Effector CD4-positive, alpha-beta T cell (primary cell): ENCODE results near the gene KIAA0513.
A peak's percentile ranks its signal among the peaks of the same experiment; 100 is the strongest.

Source experiments
- DNase-seq: peaks from one replicate; pipeline ENCODE4 v3.0.0-alpha.2; 2020

KIAA0513 gene

GRCh38 chr16:85005285-85006069, 22.1 kb upstream of the KIAA0513 start:
- no peak for DNase-seq

GRCh38 chr16:85006639-85007038, 21.0 kb upstream of the KIAA0513 start:
- DNase-seq: no peak

GRCh38 chr16:85007496-85008214, 19.9 kb upstream of the KIAA0513 start:
- DNase-seq: no peak

- no peak for DNase-seq
These were observed 19.3 kb upstream of the KIAA0513 start for GRCh38 chr16:85008271-85008670.

- no peak for DNase-seq
These were observed 17.1 kb upstream of the KIAA0513 start for GRCh38 chr16:85010446-85010930.

GRCh38 chr16:85010931-85011845, 16.4 kb upstream of the KIAA0513 start, which contains the start of gene ZDHHC7:
Gene ZDHHC7, minus strand, starts transcription at chr16:85011535. Its CDS starts 20,917 bp downstream, at chr16:84990618.
- DNase-seq: peak; percentile 82

- no peak for DNase-seq
These were observed 15.7 kb upstream of the KIAA0513 start for GRCh38 chr16:85011846-85012284.

- DNase-seq: no peak
These were observed 13.3 kb upstream of the KIAA0513 start for GRCh38 chr16:85014311-85014710.

- no peak for DNase-seq
These were observed 12.0 kb upstream of the KIAA0513 start for GRCh38 chr16:85015481-85016187.

GRCh38 chr16:85017151-85017550, 10.4 kb upstream of the KIAA0513 start:
- DNase-seq: no peak

- no peak for DNase-seq
These were observed 10.0 kb upstream of the KIAA0513 start for GRCh38 chr16:85017633-85018032.

GRCh38 chr16:85018529-85019236, 8.9 kb upstream of the KIAA0513 start:
- no peak for DNase-seq

- no peak for DNase-seq
These were observed 7.8 kb upstream of the KIAA0513 start for GRCh38 chr16:85019659-85020245.

- no peak for DNase-seq
These were observed 1.6 kb upstream of the KIAA0513 start for GRCh38 chr16:85025781-85026653.

GRCh38 chr16:85026703-85027102, 892 bp upstream of the KIAA0513 start:
- no peak for DNase-seq

- no peak for DNase-seq
These were observed 526 bp downstream of the KIAA0513 start for GRCh38 chr16:85027958-85028684.

GRCh38 chr16:85028685-85029407, 1.3 kb downstream of the KIAA0513 start:
- DNase-seq: peak; percentile 76

GRCh38 chr16:85029408-85029784, 1.8 kb downstream of the KIAA0513 start:
- peak; percentile 62 for DNase-seq

- DNase-seq: no peak
These were observed 2.4 kb downstream of the KIAA0513 start for GRCh38 chr16:85029981-85030401.
